Measurements from ENCODE around the gene AGAP1. TPM values are rescaled to one million over a fixed set of nuclear protein-coding genes. Genes with fewer than 3 reads are reported as not detected.
"Not testable (repeated sequence)": the region's sequence is repeated elsewhere in the genome, so short reads cannot be mapped to it uniquely, and the experiment has no call there.

AGAP1 gene
- polyA plus RNA-seq, 12 donors = 22.7 to 33.9 (median 26.5) TPM; not detected in 1

DNA sequence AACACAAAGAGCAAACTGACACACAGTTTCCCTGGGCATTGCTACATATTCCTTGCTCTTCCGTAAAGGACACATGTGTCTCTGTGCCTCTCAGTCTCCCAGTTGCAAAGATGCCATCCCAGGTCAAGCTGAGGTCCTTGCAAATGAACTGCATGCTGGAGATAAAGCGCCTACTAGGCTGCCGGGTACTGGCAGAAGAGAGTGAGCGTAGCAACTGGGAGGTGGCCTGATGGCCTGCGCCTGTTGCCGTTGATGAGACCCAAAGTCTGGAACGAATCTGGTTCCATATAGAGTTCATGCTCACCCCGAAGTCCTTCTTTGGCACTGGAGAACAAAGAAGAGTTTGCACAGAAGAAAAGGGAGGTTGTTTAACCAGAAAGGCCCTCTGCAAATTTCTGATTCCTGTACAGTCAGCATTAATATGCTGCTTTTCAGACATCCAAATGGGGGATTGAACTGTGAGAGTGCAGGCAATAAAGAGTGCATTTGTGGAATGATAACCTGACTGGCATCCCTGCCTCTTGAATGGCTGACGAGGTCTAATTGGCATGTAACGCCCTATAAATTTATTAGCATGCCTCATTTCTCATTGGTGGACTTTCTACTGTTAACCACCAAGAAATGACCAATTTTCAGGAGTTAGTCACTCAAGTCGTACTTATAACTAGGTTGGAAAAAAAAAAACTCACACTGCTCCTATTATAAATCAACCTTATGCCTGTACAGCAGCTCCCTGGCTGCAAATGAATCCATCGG is 595.6 kb downstream of the AGAP1 start:
- DNase-seq = no peak

DNA sequence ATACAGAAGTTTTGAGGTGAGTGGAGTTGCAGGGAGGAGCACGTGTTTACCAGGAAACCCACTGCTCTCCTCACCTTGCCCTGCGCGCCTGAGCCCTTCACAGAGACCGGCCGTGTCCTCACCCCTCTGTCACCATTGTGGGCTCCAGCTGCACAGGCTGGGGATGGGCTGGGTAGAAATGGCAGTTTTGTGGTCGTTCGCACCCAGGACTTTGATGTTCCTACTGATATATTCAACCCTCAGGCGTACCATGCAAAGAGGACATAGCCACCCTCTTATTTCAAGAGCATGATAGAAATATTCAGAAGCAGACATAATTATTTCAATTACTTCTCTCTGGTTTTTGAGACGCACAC is 596.2 kb downstream of the AGAP1 start:
- no peak for DNase-seq

DNA sequence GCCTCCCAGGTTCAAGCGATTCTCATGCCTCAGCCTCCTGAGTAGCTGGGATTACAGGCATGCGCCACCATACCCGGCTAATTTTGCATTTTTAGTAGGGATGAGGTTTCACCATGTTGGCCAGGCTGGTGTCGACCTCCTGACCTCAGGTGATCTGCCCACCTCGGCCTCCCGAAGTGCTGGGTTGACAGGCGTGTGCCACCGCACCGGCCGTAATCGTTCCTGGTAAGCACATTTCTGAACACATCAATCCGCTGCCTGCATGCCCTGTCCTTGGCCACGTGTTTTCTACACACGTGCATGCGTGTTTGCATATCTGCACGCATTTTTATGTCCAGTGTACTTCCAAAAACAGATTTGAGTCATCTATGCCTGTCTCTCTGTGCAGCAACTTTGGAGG is 597.0 kb downstream of the AGAP1 start:
- not testable (repeated sequence) for DNase-seq

DNA sequence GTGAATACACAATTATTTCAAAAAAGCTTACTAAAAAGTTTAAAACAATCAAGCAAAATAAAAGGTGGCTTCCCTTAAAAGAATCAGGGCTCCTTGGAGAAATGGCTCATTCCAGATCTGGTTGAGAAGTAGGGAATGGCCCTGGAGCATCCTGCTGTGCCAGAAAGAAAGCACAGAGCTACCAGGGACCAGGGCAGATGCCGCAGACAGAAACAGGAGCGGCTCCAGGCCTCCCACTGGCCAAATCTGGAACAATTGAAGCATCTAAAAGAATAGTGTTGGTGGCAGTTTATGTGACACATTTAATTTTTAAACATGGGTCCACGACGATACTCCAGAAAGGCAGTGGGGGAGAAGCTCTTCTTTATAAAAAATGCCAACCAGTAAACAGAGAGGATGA is 598.9 kb downstream of the AGAP1 start:
- DNase-seq = no peak

DNA sequence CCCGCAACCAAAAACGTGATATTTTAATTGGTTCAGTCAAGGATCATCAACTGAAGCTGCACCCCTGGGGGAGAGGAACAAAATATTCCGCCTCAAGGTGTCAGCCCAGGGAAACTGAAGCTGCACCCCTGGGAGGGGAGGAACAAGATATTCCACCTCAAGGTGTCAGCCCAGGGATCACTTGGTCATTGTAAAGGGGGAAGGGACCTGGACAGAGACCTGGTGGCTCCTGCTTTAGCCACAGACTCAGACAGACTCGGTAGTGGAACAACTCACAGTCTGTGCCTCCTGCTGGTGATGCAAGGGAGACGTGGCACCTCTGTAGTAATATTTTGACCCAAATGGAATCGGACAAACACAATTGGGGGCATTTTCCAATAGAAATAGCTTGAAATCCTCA is 599.3 kb downstream of the AGAP1 start:
- DNase-seq = no peak

DNA sequence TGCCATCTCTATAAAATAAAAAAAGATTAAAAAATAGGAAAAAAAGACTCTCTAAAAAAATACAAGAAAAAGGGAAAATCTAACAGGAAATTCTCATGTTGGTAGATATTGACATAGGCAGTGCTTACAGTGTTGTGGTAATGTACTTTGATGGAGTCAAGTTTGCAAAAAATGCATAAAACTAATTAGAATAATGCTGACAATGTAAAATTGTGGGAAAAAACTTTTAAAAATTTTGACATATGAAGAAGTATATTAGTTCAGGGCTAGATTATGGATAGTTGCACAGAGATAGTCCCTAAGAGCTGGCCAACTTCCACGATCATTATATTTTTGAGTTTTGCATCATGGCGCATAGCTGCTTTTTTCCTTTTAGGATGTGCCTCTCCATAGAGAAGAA is 601.7 kb downstream of the AGAP1 start:
- no peak for DNase-seq

DNA sequence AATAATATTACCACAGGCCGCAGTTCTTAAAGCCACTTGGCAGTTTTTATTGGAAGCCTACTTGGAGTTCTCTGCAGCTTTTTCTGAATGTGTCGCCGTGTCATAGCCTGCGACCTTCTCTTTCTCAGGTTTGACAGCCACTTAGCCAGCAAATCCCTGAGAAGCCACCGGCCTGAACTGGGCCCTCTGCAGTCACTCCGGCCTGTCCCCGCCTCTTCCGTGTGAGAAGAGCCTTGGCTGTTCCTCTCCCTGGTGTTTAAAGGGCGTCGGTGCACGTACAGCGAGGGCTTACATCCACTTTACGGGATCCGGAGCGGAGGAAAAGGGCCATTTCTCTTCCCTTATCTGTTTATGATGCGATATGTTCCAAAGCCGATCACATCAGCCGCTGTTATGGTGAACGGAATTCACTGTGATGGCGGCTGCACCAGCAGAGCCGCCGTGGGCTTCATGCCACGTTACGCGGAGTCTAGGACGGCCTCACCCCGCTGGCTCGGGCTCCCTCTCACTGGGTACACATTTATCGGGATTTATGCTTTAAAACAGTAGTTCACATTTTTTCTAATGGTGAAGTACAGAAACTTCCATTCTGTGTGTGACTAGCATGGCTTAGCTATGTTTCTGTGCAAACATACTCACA is 607.6 kb downstream of the AGAP1 start:
- no peak for DNase-seq

DNA sequence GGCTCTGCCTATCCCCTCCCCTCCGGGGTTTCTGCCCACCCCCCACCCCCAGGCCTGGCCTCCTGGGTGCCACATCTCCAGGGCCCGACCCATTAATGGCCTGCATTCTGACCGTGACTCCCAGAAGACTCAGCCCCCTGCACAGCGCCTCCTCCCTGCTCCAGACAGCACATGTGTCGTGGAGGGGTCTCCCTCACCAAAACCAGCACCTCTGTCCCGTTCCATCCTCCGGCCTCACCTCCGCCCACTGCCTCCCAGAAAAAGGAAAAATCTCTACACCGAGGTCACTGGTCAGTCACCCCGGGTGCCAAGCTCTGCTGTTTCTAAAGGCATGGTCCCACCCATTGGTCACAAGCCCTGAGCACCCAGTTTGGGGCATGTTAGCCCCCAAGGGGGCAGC is 609.1 kb downstream of the AGAP1 start:
- DNase-seq = no peak

DNA sequence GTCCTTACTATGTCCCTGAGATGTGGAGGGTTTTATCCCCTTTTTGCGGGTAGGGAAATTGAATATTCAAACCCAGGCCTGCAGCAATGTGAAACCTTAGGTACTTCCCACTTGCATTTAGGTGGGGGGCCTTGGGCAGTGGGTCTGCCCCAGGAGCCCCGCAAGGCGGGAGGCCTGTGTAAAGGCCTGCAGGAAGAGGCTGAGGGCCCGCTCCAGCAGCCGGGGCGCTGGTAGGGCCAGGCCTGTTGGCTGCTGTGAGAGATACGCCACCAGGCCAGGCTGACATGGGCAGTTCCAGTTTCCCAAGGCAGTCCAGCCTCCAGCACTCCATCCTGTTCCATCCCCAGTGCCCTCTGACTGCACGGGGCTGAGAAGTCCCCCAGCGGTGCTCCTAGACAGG is 610.1 kb downstream of the AGAP1 start:
- no peak for DNase-seq

DNA sequence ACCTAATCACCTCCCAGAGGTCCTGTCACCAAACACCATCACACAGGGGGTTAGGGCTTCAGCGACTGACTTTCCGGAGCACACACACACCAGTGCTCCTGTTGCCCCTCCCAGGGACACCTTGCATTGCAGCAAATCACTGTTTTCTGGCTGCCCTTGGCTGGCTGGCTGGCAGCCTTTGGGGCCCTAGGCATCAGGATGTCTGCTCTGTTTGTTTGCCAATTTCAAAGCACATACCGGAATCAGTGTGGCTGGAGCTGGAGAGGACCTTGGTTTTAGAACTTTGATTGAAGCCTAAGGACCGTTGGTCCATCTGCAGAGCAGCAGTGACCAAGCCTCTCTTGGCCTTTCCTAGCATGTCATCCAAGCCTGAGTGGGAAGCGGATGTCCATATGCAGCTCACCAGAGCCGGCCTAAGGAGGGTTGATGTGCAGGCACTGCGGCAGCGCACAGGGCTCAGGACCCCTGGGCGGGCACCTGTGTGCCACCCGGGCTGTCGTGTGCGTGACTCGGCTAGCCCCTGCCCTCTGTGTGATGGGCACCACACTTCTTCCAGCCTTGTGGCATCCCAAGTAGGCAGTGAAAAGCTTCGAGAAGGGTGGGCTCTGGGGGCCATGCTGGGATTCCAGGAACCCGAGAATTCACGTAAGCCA is 612.2 kb downstream of the AGAP1 start:
- DNase-seq = no peak

DNA sequence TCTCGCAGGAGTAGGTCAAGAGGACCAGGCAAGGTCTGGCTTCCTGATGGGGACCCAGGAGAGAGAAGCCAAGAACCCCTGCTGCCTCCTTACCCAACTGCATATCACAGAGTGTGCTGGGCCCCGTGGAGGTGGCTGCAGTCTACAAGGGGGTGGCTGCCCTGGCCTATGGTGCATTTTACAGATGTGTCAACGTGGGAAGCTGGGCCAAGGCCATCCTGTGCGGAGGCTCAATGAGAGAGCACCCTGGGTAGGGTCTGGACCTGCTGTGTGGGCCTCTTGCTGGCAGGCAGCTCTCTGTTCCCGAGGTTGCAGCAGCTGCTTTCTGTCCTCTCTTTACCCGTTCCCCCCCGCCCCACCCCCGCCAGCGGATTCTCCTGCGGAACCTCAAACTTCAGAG is 612.9 kb downstream of the AGAP1 start:
- DNase-seq = no peak

DNA sequence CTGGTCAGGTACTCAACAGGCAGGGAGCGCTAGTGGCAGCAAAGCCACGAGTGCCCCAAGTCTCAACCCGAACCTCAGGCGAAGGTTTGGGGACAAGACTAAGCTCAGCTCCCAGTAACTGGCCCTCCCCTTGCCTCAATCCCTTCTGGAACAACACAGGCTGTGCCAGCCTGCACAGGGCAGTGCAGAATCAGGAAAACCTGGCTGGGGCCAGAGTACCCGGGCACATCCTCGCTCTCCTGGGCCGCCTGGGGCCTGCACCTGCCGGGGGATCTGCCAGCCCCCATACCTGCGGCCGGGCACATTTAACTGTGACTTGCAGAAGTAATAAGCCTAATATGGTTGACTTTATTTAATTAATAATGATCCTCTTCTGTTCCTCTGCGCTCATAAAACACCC is 613.7 kb downstream of the AGAP1 start:
- DNase-seq = no peak

DNA sequence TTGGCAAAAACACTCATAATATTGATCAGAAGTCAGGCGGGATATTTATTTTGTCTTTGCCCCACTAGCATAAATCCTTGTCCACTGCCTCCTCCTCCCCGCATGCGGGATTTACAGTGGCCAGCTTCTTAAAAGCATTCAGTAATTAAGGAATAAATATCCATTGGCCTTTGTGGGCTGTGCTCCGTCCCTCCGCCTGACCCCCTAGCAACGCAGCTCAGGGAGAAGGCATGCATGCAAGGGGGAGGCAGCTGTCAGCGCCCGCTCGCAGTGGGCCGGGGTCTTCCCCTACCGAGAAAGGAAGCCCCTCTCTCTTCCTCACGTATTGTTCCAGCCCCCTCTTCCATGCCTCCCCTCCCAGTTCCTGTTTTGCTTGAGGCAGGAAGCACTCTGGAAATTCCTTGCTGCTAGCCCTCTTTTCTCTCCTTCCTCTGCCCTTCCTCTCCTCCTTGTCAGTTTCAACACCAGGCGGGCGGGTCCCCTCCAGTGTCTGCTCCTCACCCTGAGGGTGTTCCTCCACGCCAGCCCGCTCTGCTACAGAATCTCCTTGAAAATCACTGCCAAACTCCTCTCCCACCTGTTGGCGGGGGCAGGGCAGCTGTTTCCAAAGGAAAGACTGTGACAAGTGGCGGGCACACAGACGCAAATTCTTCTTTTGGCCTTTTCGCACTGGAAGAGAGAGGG is 614.2 kb downstream of the AGAP1 start:
- no peak for DNase-seq

DNA sequence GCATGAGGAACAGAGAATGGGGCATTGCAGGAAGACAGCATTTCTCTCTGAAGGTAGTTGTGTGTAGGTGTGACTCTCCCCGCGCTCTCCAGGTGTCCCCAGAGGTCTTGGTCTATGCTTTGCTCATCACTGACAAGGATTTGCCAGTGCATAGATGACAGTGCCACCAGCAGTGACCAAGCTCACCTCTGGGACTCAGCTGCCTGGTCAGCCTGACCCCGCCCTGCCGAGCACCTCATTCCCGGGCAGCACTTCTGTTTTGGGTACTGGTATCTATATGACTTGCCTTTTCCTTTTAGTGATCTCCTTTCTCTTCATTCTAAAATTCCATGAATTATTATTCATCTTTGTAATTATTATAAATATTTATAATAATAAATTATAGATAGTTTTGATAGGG is 615.2 kb downstream of the AGAP1 start:
- no peak for DNase-seq

DNA sequence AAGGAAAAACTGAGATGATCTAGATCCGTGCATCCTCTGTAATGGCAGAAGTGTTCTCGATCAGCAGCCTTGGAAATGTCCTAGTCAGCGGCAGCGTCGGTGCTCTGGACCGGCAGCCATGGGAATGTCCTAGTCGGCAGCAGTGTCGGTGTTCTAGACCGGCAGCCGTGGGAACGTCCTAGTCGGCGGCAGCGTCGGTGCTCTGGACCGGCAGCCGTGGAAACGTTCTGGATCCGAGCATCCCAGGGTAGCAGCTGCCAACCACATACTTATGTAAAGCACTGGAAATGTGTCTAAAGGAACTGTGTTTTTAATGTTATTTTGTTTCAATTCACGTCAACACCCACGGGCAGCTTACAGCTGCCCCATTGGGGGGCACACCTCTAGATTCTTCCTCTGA is 615.6 kb downstream of the AGAP1 start:
- no peak for DNase-seq

DNA sequence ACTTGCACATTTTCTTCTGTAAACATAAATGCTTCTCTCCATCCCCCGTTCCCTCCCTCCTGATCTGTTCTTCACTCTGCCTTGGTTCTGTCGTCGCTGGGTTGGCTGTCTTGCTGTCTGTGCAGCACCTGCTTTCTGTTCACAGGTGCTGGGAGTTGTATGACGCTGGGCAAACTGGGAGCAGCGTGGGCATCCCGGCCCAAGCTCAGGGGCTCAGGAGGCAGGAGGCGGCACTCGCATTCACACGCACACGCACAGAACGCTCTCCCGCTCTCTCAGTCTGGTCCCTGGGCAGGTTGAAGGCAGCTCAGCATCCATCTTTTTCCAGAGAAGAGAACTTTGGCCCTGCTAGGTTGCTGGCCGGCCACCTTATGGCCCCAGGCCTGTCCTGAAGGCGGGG is 618.6 kb downstream of the AGAP1 start:
- DNase-seq = no peak

DNA sequence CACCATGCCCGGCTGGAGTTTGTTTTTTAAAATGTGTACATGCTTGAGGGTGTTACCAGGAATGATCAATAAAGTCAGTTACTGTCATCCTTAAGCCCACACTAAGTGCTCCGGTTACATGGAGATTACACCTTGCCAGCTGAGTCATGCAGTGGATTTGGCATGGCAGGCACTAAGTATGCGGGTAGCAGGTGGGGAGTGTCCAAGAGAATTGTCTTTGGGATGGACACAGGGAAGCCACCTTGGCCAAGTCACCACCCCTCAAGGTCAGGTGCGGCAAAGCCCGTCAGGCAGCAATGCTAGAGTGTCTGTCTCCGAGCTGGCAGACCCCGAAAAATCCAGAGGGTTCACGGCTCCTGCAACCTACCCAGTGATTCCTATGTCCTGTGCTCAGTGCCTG is 619.6 kb downstream of the AGAP1 start:
- no peak for DNase-seq

DNA sequence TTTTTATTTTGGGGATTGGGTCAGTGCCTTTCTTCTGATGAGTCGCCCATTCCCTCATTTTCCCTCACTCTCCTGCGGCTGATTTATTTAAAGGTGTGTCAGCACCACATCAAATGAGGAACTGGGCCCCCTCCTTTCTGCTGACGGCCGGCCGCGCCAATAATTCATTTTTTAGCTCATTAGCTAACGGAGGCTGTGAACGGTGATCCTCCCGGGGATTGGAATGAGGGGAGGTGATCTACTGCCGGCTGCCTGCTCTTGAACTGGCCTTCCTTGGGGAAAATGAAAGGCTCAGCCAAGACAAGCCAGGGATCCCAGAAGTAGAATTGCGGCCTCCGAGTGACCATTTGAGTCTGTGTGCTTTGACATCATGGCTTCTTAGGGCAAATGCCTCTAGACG is 620.1 kb downstream of the AGAP1 start:
- DNase-seq = no peak

DNA sequence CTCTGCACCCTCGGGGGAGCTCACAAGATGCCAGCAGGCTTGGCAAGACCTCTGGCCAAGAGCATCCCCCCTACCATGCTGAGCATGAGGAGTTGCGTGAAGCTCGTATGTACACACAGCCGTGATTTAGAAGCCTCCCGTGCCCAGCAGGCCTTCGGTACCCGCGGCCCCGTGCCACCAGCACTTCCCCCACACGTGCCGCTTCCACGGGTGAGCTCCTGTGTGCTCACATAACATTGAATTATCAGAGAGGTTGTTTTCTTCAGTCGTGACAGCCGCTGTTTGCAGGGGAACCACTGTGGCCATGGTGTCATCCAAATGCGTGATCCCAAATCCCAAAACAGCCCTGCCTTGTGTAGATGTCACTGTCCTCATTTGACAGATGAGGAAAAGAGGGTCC is 621.1 kb downstream of the AGAP1 start:
- no peak for DNase-seq

DNA sequence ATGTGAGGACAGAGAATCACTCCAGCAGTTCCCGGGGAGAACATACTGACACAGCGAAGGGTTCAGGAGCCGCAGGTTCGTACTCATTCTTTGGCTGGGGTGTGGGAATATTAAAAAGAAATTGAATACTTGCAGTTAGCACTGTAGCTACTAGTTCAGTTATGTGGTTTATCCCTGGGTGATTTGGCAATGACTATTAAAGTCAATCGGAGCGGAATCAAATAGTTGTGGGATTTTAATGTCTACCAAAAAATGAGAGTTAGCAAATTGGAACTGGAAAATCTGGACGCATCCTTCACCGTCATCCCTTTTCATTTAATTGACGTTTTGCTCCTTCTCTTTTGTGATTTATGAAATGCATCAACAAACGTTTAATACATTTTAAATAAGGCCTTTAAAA is 623.6 kb downstream of the AGAP1 start:
- no peak for DNase-seq

DNA sequence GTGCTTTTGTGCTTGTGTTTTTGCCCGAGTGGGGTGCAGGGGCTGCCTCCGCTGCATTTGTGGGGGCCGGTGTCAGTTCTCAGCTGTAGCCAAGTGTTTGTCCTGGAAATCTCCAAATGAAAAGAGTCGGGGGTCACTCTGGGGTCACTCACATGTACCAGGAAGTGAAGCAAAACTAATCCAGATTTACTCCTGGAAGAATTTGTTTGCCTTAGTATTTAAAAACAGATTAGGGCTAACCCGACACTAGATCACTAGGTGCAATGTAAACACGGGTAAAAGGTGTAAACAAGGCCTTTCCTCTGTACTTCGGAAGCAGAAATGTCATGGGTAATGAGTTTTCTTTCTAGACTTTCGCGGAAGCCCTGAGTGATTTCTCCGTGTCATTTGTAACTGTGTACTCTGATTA is 624.0 kb downstream of the AGAP1 start:
- DNase-seq = no peak

DNA sequence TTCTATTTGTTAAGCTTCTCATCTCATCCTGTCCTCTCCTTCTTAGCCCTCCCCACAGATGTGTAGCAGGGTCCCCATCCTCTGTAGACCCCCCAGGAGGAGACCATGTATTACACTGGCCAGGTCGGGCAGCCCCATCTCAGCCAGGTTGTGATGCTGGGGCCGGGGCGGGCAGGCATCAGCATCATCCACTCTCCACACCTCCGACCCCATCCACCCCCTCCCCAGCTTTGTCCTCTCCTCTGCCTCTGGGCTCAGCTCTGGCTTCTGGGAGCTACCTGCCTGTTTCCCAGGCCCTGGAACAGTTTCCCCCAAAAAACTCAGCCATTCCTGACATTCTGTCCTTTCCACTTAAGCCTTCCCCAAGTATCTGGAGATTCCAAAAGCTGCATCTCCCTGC is 625.2 kb downstream of the AGAP1 start:
- no peak for DNase-seq

DNA sequence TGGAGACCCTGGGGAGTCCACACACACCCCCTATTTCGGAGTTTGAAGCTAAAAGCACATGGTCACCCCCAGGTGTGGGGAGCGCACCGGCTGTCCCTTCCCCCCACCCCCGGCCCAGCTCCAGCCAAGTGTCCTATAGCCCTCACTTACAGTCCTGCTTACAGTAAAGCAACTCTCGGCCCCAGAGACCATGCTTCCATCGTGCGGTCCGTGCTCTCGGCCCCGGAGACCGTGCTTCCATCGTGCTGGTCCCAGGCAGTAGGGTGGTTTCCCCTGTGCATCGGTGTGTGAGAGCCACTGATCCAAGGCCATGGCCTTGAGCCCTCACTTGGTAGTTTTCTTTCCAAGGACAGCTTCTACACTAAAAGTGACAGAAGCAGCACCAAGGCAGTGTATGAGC is 625.6 kb downstream of the AGAP1 start:
- no peak for DNase-seq
